Upper lobe of left lung (tissue), 4 donors: ENCODE data around the gene GOLIM4.
"Not testable (repeated sequence)": the region's sequence is repeated elsewhere in the genome, so short reads cannot be mapped to it uniquely, and the experiment has no call there.

ENCODE experiments used
- EP300 ChIP-seq, 4 donors: sonication (generic); formaldehyde crosslinking; IDR thresholded peaks; one replicate each; pipeline ENCODE4 v1.5.1; 2017; ENCODE audit warnings: antibody characterized with exemption in 4 of 4, control low read depth in 2 of 4
- POLR2A ChIP-seq, 4 donors: fragments of 450-650 bp; IDR thresholded peaks; one replicate each; pipeline ENCODE4 v1.5.1; 2016 to 2017; ENCODE audit warnings: antibody characterized with exemption in 4 of 4, mild to moderate bottlenecking in 2 of 4
- TF ChIP-seq, protein P1 (sequence below), 6 experiments: fragments of 450-650 bp in 4 of 6; fragments of 200-600 bp in 2 of 6; sonication (generic) in 2 of 6; IDR thresholded peaks; one replicate each; pipeline ENCODE4 v1.5.1; 2016 to 2019; ENCODE audit warnings: antibody characterized with exemption in 6 of 6

DNA sequence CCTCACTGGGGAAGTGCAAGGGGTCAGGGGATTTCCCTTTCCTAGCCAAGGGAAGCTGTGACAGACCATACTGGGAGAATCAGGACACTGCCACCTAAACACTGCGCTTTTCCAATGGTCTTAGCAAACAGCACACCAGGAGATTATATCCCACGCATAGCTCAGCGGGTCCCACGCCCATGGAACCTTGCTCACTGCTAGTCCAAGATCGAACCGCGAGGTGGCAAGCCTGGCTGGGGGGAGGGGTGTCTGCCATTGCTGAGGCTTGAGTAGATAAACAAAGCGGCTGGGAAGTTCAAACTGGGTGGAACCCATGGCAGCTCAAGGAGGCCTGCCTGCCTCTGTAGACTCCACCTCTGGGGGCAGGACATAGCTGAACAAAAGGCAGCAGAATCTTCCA is 32.7 kb upstream of the GOLIM4 start:
- TF ChIP-seq, protein P1, sequence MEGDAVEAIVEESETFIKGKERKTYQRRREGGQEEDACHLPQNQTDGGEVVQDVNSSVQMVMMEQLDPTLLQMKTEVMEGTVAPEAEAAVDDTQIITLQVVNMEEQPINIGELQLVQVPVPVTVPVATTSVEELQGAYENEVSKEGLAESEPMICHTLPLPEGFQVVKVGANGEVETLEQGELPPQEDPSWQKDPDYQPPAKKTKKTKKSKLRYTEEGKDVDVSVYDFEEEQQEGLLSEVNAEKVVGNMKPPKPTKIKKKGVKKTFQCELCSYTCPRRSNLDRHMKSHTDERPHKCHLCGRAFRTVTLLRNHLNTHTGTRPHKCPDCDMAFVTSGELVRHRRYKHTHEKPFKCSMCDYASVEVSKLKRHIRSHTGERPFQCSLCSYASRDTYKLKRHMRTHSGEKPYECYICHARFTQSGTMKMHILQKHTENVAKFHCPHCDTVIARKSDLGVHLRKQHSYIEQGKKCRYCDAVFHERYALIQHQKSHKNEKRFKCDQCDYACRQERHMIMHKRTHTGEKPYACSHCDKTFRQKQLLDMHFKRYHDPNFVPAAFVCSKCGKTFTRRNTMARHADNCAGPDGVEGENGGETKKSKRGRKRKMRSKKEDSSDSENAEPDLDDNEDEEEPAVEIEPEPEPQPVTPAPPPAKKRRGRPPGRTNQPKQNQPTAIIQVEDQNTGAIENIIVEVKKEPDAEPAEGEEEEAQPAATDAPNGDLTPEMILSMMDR (IDR thresholded peaks at IDR 0.05), result not testable (repeated sequence)
- not testable (repeated sequence) for TF ChIP-seq EP300, POLR2A (IDR thresholded peaks at IDR 0.05)
